ENCODE data around the gene ACTR3C. TPM values are rescaled to one million over a fixed set of nuclear protein-coding genes. Genes with fewer than 3 reads are reported as not detected.

Gene ACTR3C
- total RNA-seq (10 to 100 TPM; 13.0 to 17.8 TPM), polyA plus RNA-seq (1 to 10 TPM; 3.6 to 8.6 TPM)

DNA sequence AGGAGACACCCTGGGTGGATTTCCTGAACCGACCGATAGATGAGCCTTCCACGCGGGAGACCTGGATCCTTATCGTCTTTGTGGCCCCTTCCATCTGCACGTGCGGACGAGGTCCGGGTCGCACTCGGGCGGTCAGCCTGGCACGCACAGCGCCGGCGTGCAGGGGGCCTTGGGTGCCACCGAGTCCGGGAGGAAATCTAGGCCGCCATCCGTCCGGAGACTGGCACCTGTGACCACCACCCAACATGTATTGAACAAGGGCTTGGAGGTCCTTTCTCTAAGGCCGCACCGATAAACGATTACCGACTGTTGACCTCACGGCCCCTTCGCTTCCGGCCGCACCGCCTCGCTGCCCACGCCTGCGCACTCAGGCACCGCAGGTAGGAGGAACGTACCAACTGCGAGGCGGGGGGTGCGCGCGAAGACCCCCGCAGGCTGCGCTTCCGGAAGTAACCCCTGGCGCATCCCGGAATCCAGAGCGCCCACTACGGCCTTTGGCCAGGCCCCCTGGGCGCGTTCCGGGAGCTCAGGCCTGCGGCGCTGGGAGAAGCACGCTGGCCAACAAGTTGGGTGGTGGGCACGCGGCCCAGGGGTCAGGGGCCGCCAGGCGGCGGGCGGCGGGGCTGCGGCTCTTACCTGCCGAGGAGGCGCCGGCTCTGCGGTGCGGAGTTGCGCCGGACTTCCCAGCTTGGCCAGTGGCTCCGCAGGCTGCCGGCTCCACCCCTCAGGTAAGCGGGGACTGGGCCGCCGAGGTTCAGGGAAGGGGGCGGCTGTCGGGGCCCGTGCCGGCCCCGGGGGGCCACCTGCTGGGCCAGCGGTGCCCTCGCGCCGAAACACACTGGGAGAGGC is at the start of gene ACTR3C, which contains the start of gene LRRC61:
Gene ACTR3C, minus strand, starts transcription at position 713 of the 849 bp plus-strand sequence. CDS start 28,249 bp downstream, outside the sequence.
Gene LRRC61, plus strand, starts transcription at position 523 of the 849 bp plus-strand sequence. CDS start 13,507 bp downstream, outside the sequence.
- DNase-seq = peak in 4 of 5 donors; percentile 40 to 54 (median 46)
- Mint-ChIP-seq H3K36me3 (peaks cover 26 to 35% of the 10 kb centered on the region in 2 donors), H3K27me3 (no peaks in the 10 kb centered on the region), H3K4me1 (peaks cover 31 to 49% (median 40%) of the 10 kb centered on the region in 4 donors), H3K9me3 (peaks cover 0 to 1% (median 0%) of the 10 kb centered on the region in 8 donors), H3K4me3 (peak within 1 kb of the TSS; percentile 90 to 99 (median 98)), H3K27ac (peak within 1 kb of the TSS; percentile 84 to 99 (median 98))
- Histone ChIP-seq H3K36me3 (ENCODE audit: insufficient read depth, low read length) (peaks cover 14% of the 10 kb centered on the region), H3K4me3 (ENCODE audit: low read length in 2 of 2) (peak within 1 kb of the TSS; percentile 82 to 96), H3K27me3 (ENCODE audit: insufficient read depth, low read length) (no peaks in the 10 kb centered on the region), H3K27ac (ENCODE audit: low read depth, low read length) (peak within 1 kb of the TSS; percentile 82), H3K9me3 (ENCODE audit: control insufficient read depth in 1 of 2, low read length in 2 of 2) (no peaks in the 10 kb centered on the region), H3K4me1 (ENCODE audit: insufficient read depth, low read length) (peaks cover 44% of the 10 kb centered on the region)
- ChIA-PET CTCF (ENCODE audit: partially characterized antibody) (interaction anchor here (1.0 to 1.1 kb wide), 2 partner anchors 9 to 32 kb away, joined by 3 read pairs; no protein-coding TSS in a partner anchor), POLR2A (ENCODE audit: partially characterized antibody) (interaction anchor here (0.8 to 2.9 kb wide), 6 partner anchors 9 to 468 kb away, joined by 3 to 14 read pairs (median 6); a partner anchor contains a TSS)
- intact Hi-C loops (cut with micrococcal nuclease) = loop anchor here (2.0 kb wide), 2 partner anchors 46 to 56 kb away; partner anchors contain the start of genes REPIN1 and ZNF775

DNA sequence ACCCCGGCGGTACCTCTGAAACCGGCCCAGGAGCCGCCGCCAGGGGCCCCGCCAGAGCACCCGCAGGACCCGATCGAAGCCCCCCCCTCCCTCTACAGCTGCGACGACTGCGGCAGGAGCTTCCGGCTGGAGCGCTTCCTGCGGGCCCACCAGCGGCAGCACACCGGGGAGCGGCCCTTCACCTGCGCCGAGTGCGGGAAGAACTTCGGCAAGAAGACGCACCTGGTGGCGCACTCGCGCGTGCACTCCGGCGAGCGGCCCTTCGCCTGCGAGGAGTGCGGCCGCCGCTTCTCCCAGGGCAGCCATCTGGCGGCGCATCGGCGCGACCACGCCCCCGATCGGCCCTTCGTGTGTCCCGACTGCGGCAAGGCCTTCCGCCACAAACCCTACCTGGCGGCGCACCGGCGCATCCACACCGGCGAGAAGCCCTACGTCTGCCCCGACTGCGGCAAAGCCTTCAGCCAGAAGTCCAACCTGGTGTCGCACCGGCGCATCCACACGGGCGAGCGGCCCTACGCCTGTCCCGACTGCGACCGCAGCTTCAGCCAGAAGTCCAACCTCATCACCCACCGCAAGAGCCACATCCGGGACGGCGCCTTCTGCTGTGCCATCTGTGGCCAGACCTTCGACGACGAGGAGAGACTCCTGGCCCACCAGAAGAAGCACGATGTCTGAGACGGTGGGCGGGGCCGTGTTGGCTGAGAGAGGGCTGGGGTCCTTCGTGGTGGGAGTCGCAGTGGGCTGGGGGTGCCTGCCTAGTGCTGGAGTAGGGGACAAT is 49.1 kb upstream of the ACTR3C start:
- H3K4me3 Mint-ChIP-seq = no peak overlapping the region
- intact Hi-C loops (cut with micrococcal nuclease) = no loop called here
- DNase-seq = no peak
- no peaks in the 10 kb centered on the region for H3K27me3 Mint-ChIP-seq
- POLR2A ChIA-PET (ENCODE audit: partially characterized antibody) = interaction anchor here (2.0 to 6.9 kb wide), 2 partner anchors 33 to 34 kb away, joined by 6 to 101 read pairs; a partner anchor contains a TSS
- no peaks in the 10 kb centered on the region for H3K9me3 Mint-ChIP-seq
- peaks cover 19 to 61% (median 39%) of the 10 kb centered on the region in 4 donors for H3K4me1 Mint-ChIP-seq
- Histone ChIP-seq H3K27me3 (ENCODE audit: insufficient read depth, low read length) (no peaks in the 10 kb centered on the region), H3K9me3 (ENCODE audit: control insufficient read depth in 1 of 2, low read length in 2 of 2) (no peaks in the 10 kb centered on the region), H3K36me3 (ENCODE audit: insufficient read depth, low read length) (peaks cover 13% of the 10 kb centered on the region), H3K4me3 (ENCODE audit: low read length in 2 of 2) (no peak overlapping the region), H3K4me1 (ENCODE audit: insufficient read depth, low read length) (peaks cover 35% of the 10 kb centered on the region), H3K27ac (ENCODE audit: low read depth, low read length) (no peak overlapping the region)
- H3K36me3 Mint-ChIP-seq = peaks cover 12 to 27% of the 10 kb centered on the region in 2 donors
- peak overlapping the region in 2 of 7 donors; percentile 48 to 72 for H3K27ac Mint-ChIP-seq
- CTCF ChIA-PET (ENCODE audit: partially characterized antibody) = no interaction called here

DNA sequence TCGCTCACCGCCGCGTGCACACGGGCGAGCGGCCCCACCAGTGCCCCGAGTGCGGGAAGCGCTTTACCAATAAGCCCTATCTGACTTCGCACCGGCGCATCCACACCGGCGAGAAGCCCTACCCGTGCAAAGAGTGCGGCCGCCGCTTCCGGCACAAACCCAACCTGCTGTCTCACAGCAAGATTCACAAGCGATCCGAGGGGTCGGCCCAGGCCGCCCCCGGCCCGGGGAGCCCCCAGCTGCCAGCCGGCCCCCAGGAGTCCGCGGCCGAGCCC is 48.6 kb upstream of the ACTR3C start:
- peaks cover 34% of the 10 kb centered on the region for H3K4me1 ChIP-seq (ENCODE audit: insufficient read depth, low read length)
- H3K27me3 Mint-ChIP-seq = no peaks in the 10 kb centered on the region
- H3K27me3 ChIP-seq (ENCODE audit: insufficient read depth, low read length) = no peaks in the 10 kb centered on the region
- no peak overlapping the region for H3K27ac Mint-ChIP-seq
- CTCF ChIA-PET (ENCODE audit: partially characterized antibody) = no interaction called here
- H3K36me3 ChIP-seq (ENCODE audit: insufficient read depth, low read length) = peaks cover 13% of the 10 kb centered on the region
- no peaks in the 10 kb centered on the region for H3K9me3 ChIP-seq (ENCODE audit: control insufficient read depth in 1 of 2, low read length in 2 of 2)
- peaks cover 17 to 56% (median 38%) of the 10 kb centered on the region in 4 donors for H3K4me1 Mint-ChIP-seq
- H3K27ac ChIP-seq (ENCODE audit: low read depth, low read length) = no peak overlapping the region
- H3K9me3 Mint-ChIP-seq = no peaks in the 10 kb centered on the region
- H3K36me3 Mint-ChIP-seq = peaks cover 12 to 27% of the 10 kb centered on the region in 2 donors
- POLR2A ChIA-PET (ENCODE audit: partially characterized antibody) = interaction anchor here (6.9 kb wide), 1 partner anchor 34 kb away, joined by 101 read pairs; a partner anchor contains a TSS
- H3K4me3 Mint-ChIP-seq = no peak overlapping the region
- no peak for DNase-seq
- intact Hi-C loops (cut with micrococcal nuclease) = no loop called here
- no peak overlapping the region for H3K4me3 ChIP-seq (ENCODE audit: low read length in 2 of 2)

DNA sequence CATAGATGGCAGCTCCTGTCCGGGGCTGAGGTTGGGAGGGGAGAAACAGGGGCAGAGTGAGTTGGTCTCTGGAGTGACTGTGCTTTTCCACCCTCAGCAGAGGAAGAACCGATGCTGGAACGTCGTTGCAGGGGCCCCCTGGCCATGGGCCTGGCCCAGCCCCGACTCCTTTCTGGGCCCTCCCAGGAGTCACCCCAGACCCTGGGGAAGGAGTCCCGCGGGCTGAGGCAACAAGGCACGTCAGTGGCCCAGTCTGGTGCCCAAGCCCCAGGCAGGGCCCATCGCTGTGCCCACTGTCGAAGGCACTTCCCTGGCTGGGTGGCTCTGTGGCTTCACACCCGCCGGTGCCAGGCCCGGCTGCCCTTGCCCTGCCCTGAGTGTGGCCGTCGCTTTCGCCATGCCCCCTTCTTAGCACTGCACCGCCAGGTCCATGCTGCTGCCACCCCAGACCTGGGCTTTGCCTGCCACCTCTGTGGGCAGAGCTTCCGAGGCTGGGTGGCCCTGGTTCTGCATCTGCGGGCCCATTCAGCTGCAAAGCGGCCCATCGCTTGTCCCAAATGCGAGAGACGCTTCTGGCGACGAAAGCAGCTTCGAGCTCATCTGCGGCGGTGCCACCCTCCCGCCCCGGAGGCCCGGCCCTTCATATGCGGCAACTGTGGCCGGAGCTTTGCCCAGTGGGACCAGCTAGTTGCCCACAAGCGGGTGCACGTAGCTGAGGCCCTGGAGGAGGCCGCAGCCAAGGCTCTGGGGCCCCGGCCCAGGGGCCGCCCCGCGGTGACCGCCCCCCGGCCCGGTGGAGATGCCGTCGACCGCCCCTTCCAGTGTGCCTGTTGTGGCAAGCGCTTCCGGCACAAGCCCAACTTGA is 48.0 kb upstream of the ACTR3C start:
- H3K27me3 ChIP-seq (ENCODE audit: insufficient read depth, low read length) = no peaks in the 10 kb centered on the region
- ChIA-PET POLR2A (ENCODE audit: partially characterized antibody) (interaction anchor here (1.7 to 6.9 kb wide), 2 partner anchors 34 to 49 kb away, joined by 7 to 101 read pairs; partner anchors contain the start of genes ACTR3C and LRRC61), CTCF (ENCODE audit: partially characterized antibody) (interaction anchor here (6.1 kb wide), 1 partner anchor 16 kb away, joined by 55 read pairs; no protein-coding TSS in a partner anchor)
- peak overlapping the region in 1 of 7 donors; percentile 37 for H3K27ac Mint-ChIP-seq
- H3K4me3 ChIP-seq (ENCODE audit: low read length in 2 of 2) = no peak overlapping the region
- H3K9me3 Mint-ChIP-seq = no peaks in the 10 kb centered on the region
- H3K27me3 Mint-ChIP-seq = no peaks in the 10 kb centered on the region
- peaks cover 30% of the 10 kb centered on the region for H3K4me1 ChIP-seq (ENCODE audit: insufficient read depth, low read length)
- peaks cover 13% of the 10 kb centered on the region for H3K36me3 ChIP-seq (ENCODE audit: insufficient read depth, low read length)
- H3K36me3 Mint-ChIP-seq = peaks cover 12 to 27% of the 10 kb centered on the region in 2 donors
- H3K4me1 Mint-ChIP-seq = peaks cover 17 to 54% (median 36%) of the 10 kb centered on the region in 4 donors
- H3K27ac ChIP-seq (ENCODE audit: low read depth, low read length) = no peak overlapping the region
- H3K4me3 Mint-ChIP-seq = peak overlapping the region in 1 of 8 donors; percentile 96
- DNase-seq = no peak
- intact Hi-C loops (cut with micrococcal nuclease) = no loop called here
- H3K9me3 ChIP-seq (ENCODE audit: control insufficient read depth in 1 of 2, low read length in 2 of 2) = no peaks in the 10 kb centered on the region

DNA sequence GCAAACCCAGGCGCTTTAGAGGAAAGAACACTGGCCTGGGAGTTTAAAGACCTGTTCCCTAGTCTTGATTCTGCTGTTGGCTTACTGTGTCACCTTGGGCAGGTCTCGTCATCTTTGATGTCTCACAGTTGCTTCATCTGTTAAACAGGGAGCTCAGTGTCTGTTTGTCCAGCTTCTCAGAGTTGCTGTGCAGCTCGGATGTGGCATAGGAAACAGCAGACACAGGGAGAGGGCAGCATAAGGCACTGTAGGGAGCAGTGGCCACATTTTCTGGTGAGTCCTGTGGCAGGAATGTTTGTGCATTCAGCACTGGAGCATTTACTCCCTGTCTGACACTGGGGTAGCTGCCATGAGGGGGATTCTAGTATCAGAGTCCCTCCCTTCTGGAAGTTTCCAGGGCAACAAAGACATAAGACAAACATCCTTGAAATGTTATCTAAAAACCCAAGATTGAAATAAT is 47.3 kb upstream of the ACTR3C start:
- CTCF ChIA-PET (ENCODE audit: partially characterized antibody) = interaction anchor here (6.1 kb wide), 1 partner anchor 15 kb away, joined by 55 read pairs; no protein-coding TSS in a partner anchor
- intact Hi-C loops (cut with micrococcal nuclease) = no loop called here
- DNase-seq = no peak
- H3K27ac ChIP-seq (ENCODE audit: low read depth, low read length) = no peak overlapping the region
- Mint-ChIP-seq H3K9me3 (no peaks in the 10 kb centered on the region), H3K4me1 (peaks cover 10 to 52% (median 29%) of the 10 kb centered on the region in 4 donors), H3K36me3 (peaks cover 12 to 25% of the 10 kb centered on the region in 2 donors), H3K4me3 (peak overlapping the region; percentile 29 to 96 (median 72)), H3K27ac (peak overlapping the region in 6 of 7 donors; percentile 7 to 91 (median 70)), H3K27me3 (no peaks in the 10 kb centered on the region)
- POLR2A ChIA-PET (ENCODE audit: partially characterized antibody) = interaction anchor here (1.4 to 6.9 kb wide), 5 partner anchors 7 to 48 kb away, joined by 5 to 101 read pairs (median 43); partner anchors contain the start of genes ACTR3C, LRRC61 and ZNF775
- H3K9me3 ChIP-seq (ENCODE audit: control insufficient read depth in 1 of 2, low read length in 2 of 2) = no peaks in the 10 kb centered on the region
- peaks cover 22% of the 10 kb centered on the region for H3K4me1 ChIP-seq (ENCODE audit: insufficient read depth, low read length)
- H3K27me3 ChIP-seq (ENCODE audit: insufficient read depth, low read length) = no peaks in the 10 kb centered on the region
- H3K4me3 ChIP-seq (ENCODE audit: low read length in 2 of 2) = no peak overlapping the region
- H3K36me3 ChIP-seq (ENCODE audit: insufficient read depth, low read length) = peaks cover 13% of the 10 kb centered on the region
